Skin epidermis (tissue), 12 donors: Measurements from ENCODE around the gene LXN.
"Not testable (repeated sequence)": the region's sequence is repeated elsewhere in the genome, so short reads cannot be mapped to it uniquely, and the experiment has no call there.

Source experiments
- H3K27ac ChIP-seq, 21 experiments: fragments of 200-600 bp; sonication (generic) in 11 of 21; one replicate each; pipeline ENCODE4 v1.5.0; 2020; ENCODE audit warnings: mild to moderate bottlenecking in 3 of 21, inconsistent platforms in 2 of 21, moderate library complexity in 2 of 21
- H3K4me3 ChIP-seq, 7 experiments: fragments of 200-600 bp; sonication (generic) in 2 of 7; one replicate each; pipeline ENCODE4 v1.5.0; 2020; ENCODE audit warnings: inconsistent platforms in 2 of 7, mild to moderate bottlenecking in 2 of 7, moderate library complexity in 1 of 7

LXN gene, protein sequence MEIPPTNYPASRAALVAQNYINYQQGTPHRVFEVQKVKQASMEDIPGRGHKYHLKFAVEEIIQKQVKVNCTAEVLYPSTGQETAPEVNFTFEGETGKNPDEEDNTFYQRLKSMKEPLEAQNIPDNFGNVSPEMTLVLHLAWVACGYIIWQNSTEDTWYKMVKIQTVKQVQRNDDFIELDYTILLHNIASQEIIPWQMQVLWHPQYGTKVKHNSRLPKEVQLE

DNA sequence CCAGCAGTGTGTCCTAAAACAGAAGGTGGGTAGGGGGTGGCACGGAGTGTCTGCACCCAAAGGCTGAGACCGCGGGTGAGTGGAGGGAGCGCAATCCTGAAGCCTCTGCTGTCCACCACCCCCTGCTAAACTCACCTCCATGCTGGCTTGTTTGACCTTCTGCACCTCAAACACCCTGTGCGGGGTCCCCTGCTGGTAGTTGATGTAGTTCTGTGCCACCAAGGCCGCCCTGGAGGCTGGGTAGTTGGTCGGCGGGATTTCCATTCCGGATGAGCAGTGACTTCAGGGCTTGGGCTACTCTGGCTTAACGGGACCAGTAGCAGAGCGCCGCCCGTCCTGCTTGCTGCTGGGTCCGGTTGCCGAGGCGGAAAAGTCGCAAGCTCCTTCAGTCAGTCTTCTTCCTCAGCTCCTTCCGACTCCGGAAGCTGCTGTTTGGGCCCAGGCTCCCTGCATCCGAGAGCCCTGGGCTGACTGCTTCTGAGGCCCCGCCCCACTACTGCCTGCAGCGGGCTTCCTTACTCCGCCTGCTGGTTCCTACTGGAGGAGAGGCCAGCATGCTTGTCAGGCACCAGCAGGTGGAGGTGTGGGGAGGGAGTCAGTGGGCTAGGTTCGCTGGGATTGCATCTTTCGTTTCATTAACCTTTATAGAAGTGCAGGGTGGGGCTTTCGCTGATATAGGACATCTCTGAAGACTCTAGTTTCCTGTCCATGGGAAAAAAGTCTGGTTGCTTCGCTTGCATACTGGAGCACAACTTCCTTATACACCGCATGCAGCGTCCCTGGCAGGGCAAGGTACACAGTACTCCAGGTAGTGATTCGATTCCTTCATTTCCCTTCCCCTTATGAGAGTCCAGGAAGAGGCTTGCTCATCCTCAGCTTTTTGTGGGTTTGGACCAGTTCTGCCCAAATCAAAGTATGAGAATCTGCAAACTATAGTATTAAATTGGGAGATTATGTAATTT lies at the start of gene LXN:
TSS of gene LXN (minus strand) at position 434 of the 962 bp plus-strand sequence. CDS start at position 264, 170 bp downstream.
- Histone ChIP-seq H3K4me3 (peak within 1 kb of the TSS; percentile 36 to 58 (median 45)), H3K27ac (peak within 1 kb of the TSS in 20 of 21 experiments; percentile 14 to 89 (median 78))

- H3K27ac ChIP-seq, result peak overlapping the region in 1 of 21 experiments; percentile 66
- no peak overlapping the region for H3K4me3 ChIP-seq
These were observed 49.7 kb upstream of the LXN start for GRCh38 chr3:158722108-158722507.

DNA sequence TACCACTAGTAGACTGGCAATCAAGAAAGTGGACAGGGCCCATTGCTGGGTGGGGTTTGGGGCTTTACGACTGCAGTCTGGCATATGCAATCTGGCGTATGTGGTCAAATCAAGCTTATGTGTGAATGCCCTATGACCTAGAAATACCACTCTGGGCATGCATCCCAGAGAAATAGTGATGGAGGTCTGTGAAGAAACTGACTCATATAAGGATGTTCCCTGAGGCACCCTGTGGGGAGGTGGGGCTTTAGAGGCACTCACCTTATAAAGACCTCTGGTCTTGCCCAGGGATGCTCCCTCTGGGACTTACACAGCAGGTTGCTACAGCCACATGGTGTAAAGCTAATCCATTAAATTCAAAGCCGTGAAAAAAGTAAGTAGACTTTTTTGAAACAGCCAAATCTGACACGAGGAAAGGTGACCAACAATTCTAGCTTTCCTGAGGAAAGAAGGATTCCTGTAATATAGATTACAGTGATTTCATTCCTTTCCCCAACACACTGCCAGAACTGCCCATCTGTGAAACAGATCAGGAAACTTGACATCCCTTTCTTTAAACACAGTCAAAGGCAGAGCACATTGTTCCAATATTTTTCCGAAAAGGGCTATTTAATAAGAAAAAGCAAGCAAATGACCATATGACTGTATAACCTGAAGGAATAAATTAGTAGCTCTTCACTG lies 46.2 kb upstream of the LXN start:
- peak overlapping the region in 1 of 21 experiments; percentile 40 for H3K27ac ChIP-seq
- no peak overlapping the region for H3K4me3 ChIP-seq

- H3K27ac ChIP-seq, result peak overlapping the region in 1 of 21 experiments; percentile 12
These were observed 45.1 kb upstream of the LXN start for GRCh38 chr3:158717576-158717975.

DNA sequence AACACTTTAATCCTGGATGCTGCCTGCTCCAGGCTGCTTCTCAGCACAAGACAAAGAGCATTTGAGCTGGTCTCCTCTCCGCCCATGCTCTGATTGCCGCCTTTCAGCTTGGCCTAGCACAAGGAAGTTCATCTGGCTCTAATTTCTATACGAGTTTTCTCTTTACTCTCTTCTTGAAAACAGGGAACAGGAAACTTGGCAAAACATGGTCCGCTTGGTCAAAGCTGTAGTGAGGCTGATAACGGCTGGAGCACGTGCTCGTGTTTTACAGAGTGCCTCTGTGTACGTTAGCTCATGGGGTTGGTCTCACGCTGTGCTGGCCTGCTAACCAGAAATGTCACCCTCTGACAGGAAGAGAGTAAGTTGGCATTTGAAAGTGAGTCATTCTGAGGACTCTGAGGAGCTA lies 40.6 kb upstream of the LXN start:
- H3K27ac ChIP-seq, result peak overlapping the region in 16 of 21 experiments; percentile 5 to 85 (median 46)
- H3K4me3 ChIP-seq, result no peak overlapping the region

More at GRCh38 chr3:158717576-158717975, 45.1 kb upstream of the LXN start:
- no peak overlapping the region for H3K4me3 ChIP-seq

- H3K4me3 ChIP-seq, result no peak overlapping the region
- peak overlapping the region in 16 of 21 experiments; percentile 5 to 85 (median 46) for H3K27ac ChIP-seq
These were observed 40.0 kb upstream of the LXN start for GRCh38 chr3:158712443-158712842.

- Histone ChIP-seq H3K4me3 (no peak overlapping the region), H3K27ac (peak overlapping the region in 14 of 21 experiments; percentile 8 to 85 (median 46))
These were observed 39.4 kb upstream of the LXN start for GRCh38 chr3:158711886-158712285.

DNA sequence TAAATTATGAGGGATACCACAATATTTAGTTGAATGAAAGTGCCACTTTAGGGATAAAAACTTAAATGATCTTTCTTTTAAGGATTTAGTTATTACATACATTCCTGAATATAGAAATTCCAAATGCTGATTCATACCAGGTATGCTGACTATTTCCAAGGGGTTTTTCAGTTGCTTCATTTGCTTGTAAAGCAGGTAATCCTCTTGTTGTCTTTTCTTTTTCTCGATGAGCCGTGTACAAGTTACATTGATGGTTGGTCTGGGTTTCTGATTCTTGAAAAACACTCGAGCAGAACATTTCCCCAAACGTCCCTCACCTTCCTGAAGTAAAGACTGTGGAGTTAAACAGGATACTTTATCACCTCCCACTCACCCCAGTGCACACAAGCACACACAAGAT lies 38.2 kb upstream of the LXN start:
- Histone ChIP-seq H3K4me3 (no peak overlapping the region), H3K27ac (peak overlapping the region in 4 of 21 experiments; percentile 0 to 61 (median 22))

DNA sequence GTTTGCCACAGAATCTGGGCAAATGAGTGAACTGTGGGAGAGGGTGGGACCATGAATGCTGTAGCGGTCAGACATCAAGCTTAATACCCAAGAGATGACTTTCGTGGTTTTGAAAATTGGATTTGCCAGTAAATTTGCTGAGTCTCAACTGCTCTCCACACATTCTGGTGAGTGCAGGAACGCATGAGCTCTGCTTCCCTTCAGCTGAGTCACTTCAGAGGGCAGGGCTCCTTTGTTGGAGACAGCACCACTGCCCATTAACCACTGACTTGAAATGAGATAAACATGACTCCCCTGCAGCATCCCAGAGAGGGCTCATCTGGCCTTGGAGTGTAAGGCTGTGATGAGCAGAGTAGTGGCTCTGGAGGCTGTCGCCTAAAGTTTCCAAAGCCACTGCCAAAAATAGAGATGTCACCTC lies 37.2 kb upstream of the LXN start:
- Histone ChIP-seq H3K27ac (peak overlapping the region in 4 of 21 experiments; percentile 10 to 29 (median 16)), H3K4me3 (no peak overlapping the region)

GRCh38 chr3:158703566-158703965 lies 31.1 kb upstream of the LXN start:
- Histone ChIP-seq H3K4me3 (no peak overlapping the region), H3K27ac (no peak overlapping the region)

GRCh38 chr3:158702815-158703481 lies 30.5 kb upstream of the LXN start:
- H3K27ac ChIP-seq, result no peak overlapping the region
- H3K4me3 ChIP-seq, result no peak overlapping the region

GRCh38 chr3:158701420-158702065 lies 29.1 kb upstream of the LXN start:
- no peak overlapping the region for H3K27ac ChIP-seq

DNA sequence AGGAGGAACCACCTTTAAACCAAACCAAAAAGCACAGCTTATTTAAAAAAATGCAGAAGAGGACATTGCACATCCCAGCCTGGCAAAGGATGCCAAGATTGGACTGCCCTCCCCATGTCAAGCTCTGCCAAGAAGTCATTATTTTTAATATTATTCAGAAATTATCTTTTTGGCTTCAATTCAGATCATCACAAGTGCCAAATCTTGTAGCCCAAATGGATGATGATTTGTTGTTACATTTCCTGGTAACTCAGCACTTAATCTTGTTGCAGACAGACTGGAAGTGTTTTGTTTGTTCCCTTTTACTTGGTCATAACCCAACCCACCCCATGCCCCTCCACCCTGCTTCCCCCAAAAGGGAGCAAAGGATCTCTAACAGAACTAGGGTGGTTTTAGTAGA lies 28.1 kb upstream of the LXN start:
- Histone ChIP-seq H3K4me3 (no peak overlapping the region), H3K27ac (peak overlapping the region in 2 of 21 experiments; percentile 11 to 13)

More at GRCh38 chr3:158701420-158702065, 29.1 kb upstream of the LXN start:
- no peak overlapping the region for H3K4me3 ChIP-seq

DNA sequence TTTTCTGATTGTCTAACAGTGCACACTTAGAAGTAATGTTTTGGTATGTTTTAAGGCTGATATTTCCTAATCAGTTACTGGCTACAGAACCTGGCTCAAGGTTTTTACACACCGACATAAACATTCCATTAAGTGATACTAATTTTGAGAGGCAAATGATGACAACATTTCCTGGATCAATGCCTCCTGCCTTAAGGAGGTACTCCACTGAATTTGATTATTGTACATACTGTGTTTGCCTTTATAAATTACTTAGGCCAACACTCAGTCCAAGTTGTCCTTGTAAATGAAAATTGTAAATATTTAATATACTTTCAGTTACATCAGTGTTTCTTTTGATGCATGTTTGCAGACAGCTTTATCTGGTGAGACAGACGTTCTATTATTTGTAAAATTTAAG lies 24.2 kb upstream of the LXN start:
- no peak overlapping the region for H3K4me3 ChIP-seq
- H3K27ac ChIP-seq, result no peak overlapping the region

GRCh38 chr3:158693866-158694456 lies 21.5 kb upstream of the LXN start:
- H3K27ac ChIP-seq, H3K4me3 ChIP-seq: not testable (repeated sequence)

- Histone ChIP-seq H3K4me3 (no peak overlapping the region), H3K27ac (peak overlapping the region in 1 of 21 experiments; percentile 9)
These were observed 12.7 kb upstream of the LXN start for GRCh38 chr3:158685159-158685558.

DNA sequence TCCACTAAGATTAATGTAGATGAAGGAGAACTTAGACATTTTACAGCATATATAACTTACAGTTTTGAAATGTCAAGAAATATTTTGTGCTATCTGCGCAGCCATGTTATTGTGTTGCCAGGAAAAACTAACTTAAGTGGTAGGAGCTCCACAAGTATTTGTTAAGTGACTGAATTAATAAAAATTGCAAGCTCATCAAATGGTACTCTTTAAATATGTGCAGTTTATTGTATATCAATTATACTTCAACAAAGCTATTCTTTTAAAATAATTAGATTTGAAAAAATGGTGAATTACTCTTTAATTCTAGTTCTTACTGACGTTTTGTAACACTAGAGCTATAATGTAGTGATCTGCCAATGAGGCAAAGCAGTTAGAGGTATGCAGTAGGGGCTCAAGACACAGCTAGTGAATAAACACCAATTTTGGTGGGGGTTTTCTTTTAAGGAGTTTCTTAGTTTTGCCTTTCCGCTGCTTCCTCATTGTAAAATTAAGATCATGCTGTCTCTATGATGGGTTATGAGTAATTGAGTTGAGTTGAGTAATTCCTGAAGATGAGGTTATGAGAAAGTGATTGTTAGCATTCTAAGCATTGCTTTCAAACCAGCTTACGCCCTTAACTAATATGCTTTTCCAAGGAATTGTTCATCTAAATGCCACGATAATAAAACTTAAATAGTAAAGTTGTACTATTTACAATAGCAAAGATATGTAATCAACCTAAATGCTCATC lies 10.9 kb upstream of the LXN start:
- H3K4me3 ChIP-seq, result no peak overlapping the region
- no peak overlapping the region for H3K27ac ChIP-seq

DNA sequence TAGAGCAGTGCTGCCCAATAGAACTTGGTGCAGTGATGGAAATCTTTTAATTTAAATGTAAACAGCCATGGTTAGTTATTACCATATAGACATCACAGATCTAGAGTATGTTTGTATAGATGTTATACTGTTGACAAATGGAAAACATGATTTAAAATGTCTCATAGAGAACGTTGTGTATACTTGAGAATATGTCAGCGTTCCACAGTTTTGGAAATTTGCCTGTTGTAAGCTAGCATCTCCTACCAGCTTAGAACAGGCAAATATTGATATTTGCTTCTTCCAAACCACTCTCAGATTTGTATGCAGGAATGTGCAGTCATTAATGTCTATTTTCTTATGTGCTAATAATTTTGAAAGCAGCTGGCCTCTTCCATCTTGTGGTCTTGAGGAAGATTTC lies 8.4 kb upstream of the LXN start:
- no peak overlapping the region for H3K27ac ChIP-seq
- no peak overlapping the region for H3K4me3 ChIP-seq
